Mesenchymal stem cell (in vitro differentiated cells and primary cell): Measurements from ENCODE around the gene ADD3.

Experiments
- DNase-seq: peaks from one replicate; pipeline ENCODE4 v3.0.0-alpha.2; 2013
- H2AFZ ChIP-seq: one replicate; pipeline ENCODE4 v1.6.1; 2013; ENCODE audit warnings: low read depth, mild to moderate bottlenecking, control low read depth, inconsistent platforms, low read length, moderate library complexity
- H2AK5ac ChIP-seq: 2 replicates; pipeline ENCODE4 v1.6.1; 2013; ENCODE audit warnings: low read length, moderate library complexity, mild to moderate bottlenecking, inconsistent platforms; ENCODE audit not compliant: severe bottlenecking
- H2BK120ac ChIP-seq: one replicate; pipeline ENCODE4 v1.6.1; 2013; ENCODE audit warnings: low read depth, mild to moderate bottlenecking, inconsistent platforms, low read length, moderate library complexity
- H2BK12ac ChIP-seq, 2 experiments: one replicate each; pipeline ENCODE4 v1.6.1; 2013; ENCODE audit warnings: inconsistent platforms in 2 of 2, low read length in 2 of 2, mild to moderate bottlenecking in 2 of 2, moderate library complexity in 2 of 2, control low read depth in 1 of 2
- H2BK15ac ChIP-seq: one replicate; pipeline ENCODE4 v1.6.1; 2013; ENCODE audit warnings: mild to moderate bottlenecking, low read depth, inconsistent platforms; ENCODE audit not compliant: poor library complexity, severe bottlenecking
- H2BK5ac ChIP-seq: 2 replicates; pipeline ENCODE4 v1.6.1; 2013; ENCODE audit warnings: low read depth, mild to moderate bottlenecking, low read length, control low read depth, inconsistent platforms; ENCODE audit not compliant: poor library complexity, severe bottlenecking
- H3K14ac ChIP-seq, 2 experiments: one replicate each; pipeline ENCODE4 v1.6.1; 2013; ENCODE audit warnings: inconsistent platforms in 2 of 2, low read length in 2 of 2, control low read depth in 1 of 2, mild to moderate bottlenecking in 1 of 2, moderate library complexity in 1 of 2
- H3K18ac ChIP-seq, 2 experiments: one replicate each; pipeline ENCODE4 v1.6.1; 2013; ENCODE audit warnings: inconsistent platforms in 2 of 2, low read length in 2 of 2, control low read depth in 1 of 2, low read depth in 1 of 2, mild to moderate bottlenecking in 1 of 2
- H3K23ac ChIP-seq, 2 experiments: one replicate each; pipeline ENCODE4 v1.6.1; 2013; ENCODE audit warnings: inconsistent platforms in 2 of 2, low read length in 2 of 2, mild to moderate bottlenecking in 2 of 2, moderate library complexity in 2 of 2, control low read depth in 1 of 2
- H3K27ac ChIP-seq: 2 replicates; pipeline ENCODE4 v1.5.1; 2013; ENCODE audit warnings: mild to moderate bottlenecking, moderate library complexity, low read length, control low read depth, inconsistent platforms; ENCODE audit not compliant: poor library complexity, severe bottlenecking
- H3K27me3 ChIP-seq, 2 experiments: 2 replicates each; pipeline versions ENCODE4 v1.6.1 to v1.7.0; 2013; ENCODE audit warnings: low read length in 2 of 2, mild to moderate bottlenecking in 2 of 2, moderate library complexity in 2 of 2, control low read depth in 1 of 2, inconsistent platforms in 1 of 2; ENCODE audit not compliant: control insufficient read depth in 1 of 2, insufficient read depth in 1 of 2
- H3K36me3 ChIP-seq, 2 experiments: 2 replicates each; pipeline versions ENCODE4 v1.6.1 to v1.7.0; 2013; ENCODE audit warnings: low read length in 2 of 2, control low read depth in 1 of 2, inconsistent platforms in 1 of 2, low read depth in 1 of 2, mild to moderate bottlenecking in 1 of 2; ENCODE audit not compliant: insufficient read depth in 2 of 2, control insufficient read depth in 1 of 2
- H3K4ac ChIP-seq, 2 experiments: one replicate each; pipeline ENCODE4 v1.6.1; 2013; ENCODE audit warnings: inconsistent platforms in 2 of 2, low read length in 2 of 2, mild to moderate bottlenecking in 2 of 2, moderate library complexity in 2 of 2, control low read depth in 1 of 2, low read depth in 1 of 2
- H3K4me1 ChIP-seq: 2 replicates; pipeline ENCODE4 v1.6.1; 2013; ENCODE audit warnings: low read depth, low read length, control low read depth; ENCODE audit not compliant: control insufficient read depth, insufficient read depth
- H3K4me2 ChIP-seq: 2 replicates; pipeline ENCODE4 v1.6.1; 2013; ENCODE audit warnings: low read length, mild to moderate bottlenecking, inconsistent platforms; ENCODE audit not compliant: poor library complexity, severe bottlenecking
- H3K4me3 ChIP-seq, 2 experiments: 2 replicates each; pipeline versions ENCODE4 v1.5.1 to v1.7.0; 2013; ENCODE audit warnings: low read length in 2 of 2, mild to moderate bottlenecking in 2 of 2, control low read depth in 1 of 2, low read depth in 1 of 2; ENCODE audit not compliant: insufficient read depth in 1 of 2
- H3K79me1 ChIP-seq: replicated peaks from 2 replicates; pipeline ENCODE4 v1.6.1; 2013; ENCODE audit warnings: mild to moderate bottlenecking, control low read depth, low read length, inconsistent platforms; ENCODE audit not compliant: poor library complexity, severe bottlenecking
- H3K9ac ChIP-seq: 2 replicates; pipeline ENCODE4 v1.7.0; 2013; ENCODE audit warnings: mild to moderate bottlenecking, low read length, moderate library complexity
- H3K9me3 ChIP-seq: 2 replicates; pipeline ENCODE4 v1.7.0; 2013; ENCODE audit warnings: mild to moderate bottlenecking, low read length; ENCODE audit not compliant: control insufficient read depth
- H4K8ac ChIP-seq: one replicate; pipeline ENCODE4 v1.6.1; 2013; ENCODE audit warnings: inconsistent platforms, mild to moderate bottlenecking, low read length, moderate library complexity
- H4K91ac ChIP-seq: one replicate; pipeline ENCODE4 v1.6.1; 2013; ENCODE audit warnings: mild to moderate bottlenecking, low read length, inconsistent platforms
- WGBS: methylation state at CpG from one replicate; pipeline ENCODE4 v1.1.7; 2013; ENCODE audit warnings: mixed read lengths; 5-methylcytosine and 5-hydroxymethylcytosine counted together

Gene ADD3

DNA sequence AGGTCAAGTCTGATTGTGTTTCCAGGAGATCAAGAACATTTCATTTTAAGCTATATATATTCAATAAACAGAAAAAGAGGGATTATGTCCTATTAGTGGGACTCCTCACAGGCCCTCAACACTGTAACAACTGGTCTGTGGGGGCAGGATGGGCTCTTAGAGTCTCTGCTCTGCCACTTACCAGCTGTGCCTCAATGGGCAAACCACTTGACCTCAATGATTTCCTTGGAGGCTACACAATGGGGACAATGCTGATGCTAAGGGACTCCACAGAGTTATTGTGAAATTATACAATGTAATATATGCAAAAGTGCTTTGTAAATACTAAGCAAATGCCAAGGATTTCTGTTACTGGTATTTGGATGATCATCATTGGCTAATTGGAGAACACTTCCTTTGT is 166.4 kb downstream of the ADD3 start:
- Histone ChIP-seq H3K14ac (no peak overlapping the region), H2AK5ac (no peak overlapping the region), H2BK15ac (no peak overlapping the region), H3K79me1 (no peaks in the 10 kb centered on the region), H3K27ac (no peak overlapping the region), H2BK5ac (no peak overlapping the region), H4K8ac (no peak overlapping the region), H2BK120ac (no peak overlapping the region), H3K27me3 (peaks cover 22 to 27% of the 10 kb centered on the region in 2 experiments), H3K4me2 (no peak overlapping the region), H3K9ac (no peak overlapping the region), H3K4me3 (no peak overlapping the region), H3K36me3 (no peaks in the 10 kb centered on the region), H3K23ac (no peak overlapping the region), H2AFZ (no peak overlapping the region), H3K18ac (no peak overlapping the region), H3K4ac (no peak overlapping the region), H3K4me1 (no peaks in the 10 kb centered on the region), H2BK12ac (no peak overlapping the region), H4K91ac (no peak overlapping the region), H3K9me3 (no peaks in the 10 kb centered on the region)
- DNase-seq: no peak

GRCh38 chr10:110174816-110175215 is 167.0 kb downstream of the ADD3 start:
- Histone ChIP-seq H2BK15ac (no peak overlapping the region), H3K18ac (no peak overlapping the region), H3K9me3 (no peaks in the 10 kb centered on the region), H3K79me1 (no peaks in the 10 kb centered on the region), H2AFZ (no peak overlapping the region), H3K23ac (no peak overlapping the region), H3K36me3 (no peaks in the 10 kb centered on the region), H3K4me1 (no peaks in the 10 kb centered on the region), H2AK5ac (no peak overlapping the region), H3K4ac (no peak overlapping the region), H3K9ac (no peak overlapping the region), H4K8ac (no peak overlapping the region), H2BK120ac (no peak overlapping the region), H4K91ac (no peak overlapping the region), H3K27me3 (peaks cover 16 to 24% of the 10 kb centered on the region in 2 experiments), H2BK12ac (no peak overlapping the region), H3K4me3 (no peak overlapping the region), H2BK5ac (no peak overlapping the region), H3K14ac (no peak overlapping the region), H3K4me2 (no peak overlapping the region), H3K27ac (no peak overlapping the region)
- DNase-seq: no peak
- WGBS: 95% methylated on average over 2 of the region's 5 CpGs

DNA sequence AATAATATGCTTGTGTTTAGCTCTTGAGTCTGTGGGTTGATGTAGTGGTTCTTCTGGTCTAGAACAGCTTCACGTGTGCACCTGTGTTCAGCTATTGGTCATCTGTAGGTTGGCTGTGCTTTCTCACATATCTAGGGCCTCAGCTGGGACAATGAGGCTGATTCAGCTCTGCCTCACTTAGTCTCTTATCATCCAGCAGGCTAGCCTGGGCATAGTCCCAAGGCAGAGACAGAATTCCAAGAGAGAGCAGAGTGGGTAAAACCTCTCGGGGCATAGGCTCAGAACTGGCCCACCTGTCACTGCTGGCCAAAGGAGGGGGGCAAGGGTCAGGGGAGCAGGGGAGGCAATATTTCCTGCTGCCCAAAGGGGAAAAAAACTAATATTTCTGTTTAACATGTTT is 167.6 kb downstream of the ADD3 start:
- Histone ChIP-seq H3K4me3 (no peak overlapping the region), H4K8ac (no peak overlapping the region), H2BK12ac (no peak overlapping the region), H3K27ac (no peak overlapping the region), H3K23ac (no peak overlapping the region), H3K4ac (no peak overlapping the region), H3K27me3 (peaks cover 10 to 19% of the 10 kb centered on the region in 2 experiments), H2AFZ (no peak overlapping the region), H3K36me3 (no peaks in the 10 kb centered on the region), H4K91ac (no peak overlapping the region), H3K9me3 (no peaks in the 10 kb centered on the region), H3K4me2 (no peak overlapping the region), H2BK15ac (no peak overlapping the region), H3K4me1 (no peaks in the 10 kb centered on the region), H2BK120ac (no peak overlapping the region), H3K14ac (no peak overlapping the region), H3K79me1 (no peaks in the 10 kb centered on the region), H2BK5ac (no peak overlapping the region), H2AK5ac (no peak overlapping the region), H3K18ac (no peak overlapping the region), H3K9ac (no peak overlapping the region)
- DNase-seq: no peak
- 69% methylated on average over 2 of the region's 2 CpGs for WGBS

DNA sequence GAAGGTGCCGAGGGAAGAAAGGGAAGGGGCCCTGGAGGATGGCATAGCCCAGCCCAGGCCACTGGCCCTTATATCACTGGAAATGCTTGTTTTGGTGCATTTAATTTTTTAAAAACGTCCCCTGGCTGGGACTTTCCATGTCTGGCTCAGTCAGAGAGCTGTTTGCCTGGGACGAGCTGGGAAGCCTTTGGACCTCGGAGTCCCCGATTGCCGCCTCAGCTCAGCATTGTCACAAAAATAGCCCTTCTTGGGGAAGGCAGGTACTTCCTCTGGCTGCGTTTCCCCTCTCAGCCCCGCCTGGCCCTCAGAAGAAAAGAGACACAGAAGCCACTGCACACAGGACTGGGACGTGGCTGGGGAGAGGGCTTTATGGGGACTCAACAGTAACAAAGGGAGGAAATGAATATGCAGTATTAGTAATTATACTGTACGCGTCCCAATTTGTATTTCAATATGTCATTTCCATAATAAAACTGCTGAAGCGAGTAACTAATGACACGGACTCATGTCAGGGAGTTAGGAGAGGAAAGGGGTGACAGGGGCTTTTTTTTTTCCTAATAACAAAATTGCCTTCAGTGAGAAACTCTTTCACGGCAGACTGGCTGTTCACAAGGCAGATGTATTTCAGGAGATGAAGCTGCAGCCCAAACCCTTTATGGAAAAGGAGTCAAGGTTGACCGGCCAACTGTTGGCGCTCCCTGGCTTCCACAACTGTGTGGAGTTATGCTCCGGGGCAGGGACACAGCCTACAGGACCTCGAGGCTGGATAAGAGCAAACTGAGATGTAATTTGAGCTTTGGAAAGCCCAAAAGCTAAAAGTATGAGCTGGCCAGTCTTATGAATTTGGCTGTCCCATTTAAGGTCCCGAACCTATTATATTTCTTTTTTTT is 168.6 kb downstream of the ADD3 start:
- H3K4me2 ChIP-seq: no peak overlapping the region
- no peaks in the 10 kb centered on the region for H3K36me3 ChIP-seq
- H2AK5ac ChIP-seq: no peak overlapping the region
- no peak overlapping the region for H3K23ac ChIP-seq
- no peaks in the 10 kb centered on the region for H3K4me1 ChIP-seq
- no peaks in the 10 kb centered on the region for H3K9me3 ChIP-seq
- no peak overlapping the region for H2AFZ ChIP-seq
- no peak overlapping the region for H2BK120ac ChIP-seq
- H3K9ac ChIP-seq: no peak overlapping the region
- no peak overlapping the region for H2BK5ac ChIP-seq
- H3K27me3 ChIP-seq: peaks cover 6 to 13% of the 10 kb centered on the region in 2 experiments
- H3K14ac ChIP-seq: no peak overlapping the region
- no peak overlapping the region for H4K91ac ChIP-seq
- DNase-seq: no peak
- H3K4me3 ChIP-seq: no peak overlapping the region
- H3K27ac ChIP-seq: no peak overlapping the region
- WGBS: 69% methylated on average over 16 of the region's 19 CpGs
- H3K79me1 ChIP-seq: no peaks in the 10 kb centered on the region
- H3K18ac ChIP-seq: no peak overlapping the region
- H3K4ac ChIP-seq: no peak overlapping the region
- no peak overlapping the region for H4K8ac ChIP-seq
- no peak overlapping the region for H2BK12ac ChIP-seq
- H2BK15ac ChIP-seq: no peak overlapping the region
